Uterus (tissue), 4 donors: Measurements from ENCODE around the gene ERC2. TPM values are rescaled to one million over a fixed set of nuclear protein-coding genes. Genes with fewer than 3 reads are reported as not detected.

Source experiments
- DNase-seq, 2 donors: peaks; one replicate each; pipeline ENCODE4 v3.0.0-alpha.2; 2019 to 2020
- H3K27ac ChIP-seq, 2 donors: fragments of 200-600 bp; sonication (generic); 1 replicate in 1 of 2; 2 replicates in 1 of 2; pipeline ENCODE4 v1.5.1; 2016 to 2018
- H3K27me3 ChIP-seq, 2 donors: fragments of 200-600 bp; sonication (generic); one replicate each; pipeline ENCODE4 v1.5.1; 2018 to 2019; ENCODE audit warnings: control low read depth in 1 of 2
- H3K36me3 ChIP-seq, 2 donors: fragments of 200-600 bp; sonication (generic); one replicate each; pipeline ENCODE4 v1.5.1; 2019; ENCODE audit warnings: control low read depth in 1 of 2
- H3K4me1 ChIP-seq, 2 donors: fragments of 200-600 bp; sonication (generic); one replicate each; pipeline ENCODE4 v1.5.1; 2018 to 2019; ENCODE audit warnings: control low read depth in 1 of 2
- H3K4me3 ChIP-seq, 2 donors: fragments of 200-600 bp; sonication (generic); 1 replicate in 1 of 2; 2 replicates in 1 of 2; pipeline ENCODE4 v1.5.1; 2018 to 2019; ENCODE audit warnings: mild to moderate bottlenecking in 1 of 2
- H3K9me3 ChIP-seq, 2 donors: fragments of 200-600 bp; sonication (generic); one replicate each; pipeline ENCODE4 v1.5.1; 2019; ENCODE audit warnings: control low read depth in 1 of 2
- CTCF ChIP-seq, 4 experiments: fragments of 200-600 bp in 2 of 4; fragments of 450-650 bp in 2 of 4; sonication (generic) in 2 of 4; IDR thresholded peaks; one replicate each; pipeline ENCODE4 v1.5.1; 2016 to 2019; ENCODE audit warnings: antibody characterized with exemption in 4 of 4, mild to moderate bottlenecking in 2 of 4, moderate library complexity in 1 of 4
- POLR2A ChIP-seq, 2 donors: fragments of 450-650 bp; IDR thresholded peaks; one replicate each; pipeline ENCODE4 v1.6.1; 2016; ENCODE audit warnings: antibody characterized with exemption in 2 of 2, mild to moderate bottlenecking in 1 of 2, moderate library complexity in 1 of 2
- intact Hi-C: fragments of 100-400 bp; cut with DNase I; formaldehyde crosslinking; loops from one replicate; pipeline ENCODE4 v1.15.1; 2023; ENCODE audit warnings: low total_unique reads
- total RNA-seq, 4 donors: library from RNA; depleted of rRNA in 3 of 4; stranded (reverse); fragments of >200 nt in 3 of 4; gene quantifications; one replicate each; pipeline versions ENCODE4 v1.1.0 to v1.2.4, GENCODE V29; 2014 to 2023
- donor health status: DM: yes; HTN: yes; CAD: no.

Gene ERC2
- total RNA-seq, 4 donors from 2014 or later, result 1.7 to 5.5 TPM; not detected in 2

- Histone ChIP-seq H3K27ac (no peak overlapping the region), H3K27me3 (no peaks in the 10 kb centered on the region), H3K9me3 (no peaks in the 10 kb centered on the region), H3K4me1 (no peaks in the 10 kb centered on the region), H3K4me3 (no peak overlapping the region), H3K36me3 (no peaks in the 10 kb centered on the region)
- TF ChIP-seq CTCF (IDR thresholded peaks at IDR 0.05) (no peak), POLR2A (IDR thresholded peaks at IDR 0.05) (no peak)
- DNase-seq, result no peak
- intact Hi-C loops, result no loop called here
Measured at GRCh38 chr3:56295161-56295560, 173.1 kb downstream of the ERC2 start.

- Histone ChIP-seq H3K4me3 (no peak overlapping the region), H3K36me3 (no peaks in the 10 kb centered on the region), H3K27ac (no peak overlapping the region), H3K27me3 (no peaks in the 10 kb centered on the region), H3K9me3 (no peaks in the 10 kb centered on the region), H3K4me1 (no peaks in the 10 kb centered on the region)
- intact Hi-C loops, result no loop called here
- no peak for DNase-seq
- no peak for TF ChIP-seq CTCF (IDR thresholded peaks at IDR 0.05)
Measured at GRCh38 chr3:56294286-56294685, 174.0 kb downstream of the ERC2 start.

- TF ChIP-seq POLR2A (IDR thresholded peaks at IDR 0.05) (no peak), CTCF (IDR thresholded peaks at IDR 0.05) (no peak)
- no peak for DNase-seq
- Histone ChIP-seq H3K4me3 (no peak overlapping the region), H3K36me3 (no peaks in the 10 kb centered on the region), H3K27me3 (no peaks in the 10 kb centered on the region), H3K4me1 (no peaks in the 10 kb centered on the region), H3K27ac (no peak overlapping the region), H3K9me3 (no peaks in the 10 kb centered on the region)
- intact Hi-C loops, result no loop called here
Measured at GRCh38 chr3:56291953-56292352, 176.3 kb downstream of the ERC2 start.

- no peak overlapping the region for H3K4me3 ChIP-seq
- H3K9me3 ChIP-seq, result no peaks in the 10 kb centered on the region
Measured at GRCh38 chr3:56291244-56291680, 177.0 kb downstream of the ERC2 start.

GRCh38 chr3:56290374-56290773, 177.9 kb downstream of the ERC2 start:
- Histone ChIP-seq H3K4me1 (no peaks in the 10 kb centered on the region), H3K27ac (no peak overlapping the region), H3K9me3 (no peaks in the 10 kb centered on the region), H3K27me3 (no peaks in the 10 kb centered on the region), H3K4me3 (no peak overlapping the region), H3K36me3 (no peaks in the 10 kb centered on the region)
- no peak for DNase-seq
- intact Hi-C loops, result no loop called here
- TF ChIP-seq CTCF (IDR thresholded peaks at IDR 0.05) (no peak), POLR2A (IDR thresholded peaks at IDR 0.05) (no peak)

More at GRCh38 chr3:56291244-56291680, 177.0 kb downstream of the ERC2 start:
- no peak overlapping the region for H3K27ac ChIP-seq
- DNase-seq, result no peak
- H3K36me3 ChIP-seq, result no peaks in the 10 kb centered on the region
- H3K4me1 ChIP-seq, result no peaks in the 10 kb centered on the region
- intact Hi-C loops, result no loop called here
- no peaks in the 10 kb centered on the region for H3K27me3 ChIP-seq
- no peak for TF ChIP-seq POLR2A (IDR thresholded peaks at IDR 0.05)
- TF ChIP-seq CTCF (IDR thresholded peaks at IDR 0.05), result no peak
